ENCODE results near the gene FAM9A.
"Not testable (repeated sequence)": the region's sequence is repeated elsewhere in the genome, so short reads cannot be mapped to it uniquely, and the experiment has no call there.

DNA sequence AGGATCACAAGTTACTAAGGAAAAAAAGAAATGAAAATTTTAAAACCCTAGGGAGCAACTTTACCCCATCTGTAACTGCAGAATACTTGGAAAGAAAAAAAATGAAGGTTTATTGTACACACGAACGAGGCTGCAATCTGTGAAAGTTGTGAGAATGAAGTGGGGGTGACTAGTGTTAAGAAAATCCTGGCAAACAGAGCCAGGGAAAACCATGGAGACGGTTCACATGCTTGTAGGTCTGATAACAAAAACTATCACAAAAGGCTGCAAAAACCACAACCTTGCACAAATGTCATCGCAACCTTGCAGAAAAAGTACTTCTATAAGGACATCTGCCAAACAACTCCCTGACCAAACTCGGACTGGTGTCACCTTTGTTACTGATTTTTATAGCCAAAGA is 42.5 kb downstream of the FAM9A start:
- not testable (repeated sequence) for TF ChIP-seq CTCF (IDR thresholded peaks at IDR 0.05; ENCODE audit: low read depth, low read length, poor library complexity, severe bottlenecking); EZH2phosphoT487 (IDR thresholded peaks at IDR 0.05; ENCODE audit: borderline replicate concordance, low read length)
